Prostate gland (tissue), 2 donors: ENCODE data around the gene ASPA. TPM values are rescaled to one million over a fixed set of nuclear protein-coding genes. Genes with fewer than 3 reads are reported as not detected.

ENCODE experiments used
- DNase-seq: peaks from one replicate; pipeline ENCODE4 v3.0.0-alpha.2; 2019; ENCODE audit warnings: low spot score
- H3K27ac ChIP-seq, 2 donors: fragments of 200-600 bp; sonication (generic); 2 replicates each; pipeline ENCODE4 v1.5.1; 2017 to 2019
- H3K27me3 ChIP-seq: fragments of 200-600 bp; sonication (generic); replicated peaks from 2 replicates; pipeline ENCODE4 v1.5.1; 2019; ENCODE audit not compliant: insufficient read depth
- H3K36me3 ChIP-seq, 2 donors: fragments of 200-600 bp; sonication (generic); 1 replicate in 1 of 2; 2 replicates in 1 of 2; pipeline versions ENCODE4 v1.5.1 to v1.8.1; 2017 to 2019
- H3K4me1 ChIP-seq: fragments of 200-600 bp; sonication (generic); replicated peaks from 2 replicates; pipeline ENCODE4 v1.5.1; 2019
- H3K4me3 ChIP-seq, 2 donors: fragments of 200-600 bp; sonication (generic); 2 replicates each; pipeline ENCODE4 v1.5.1; 2017 to 2019
- H3K9me3 ChIP-seq: fragments of 200-600 bp; sonication (generic); 2 replicates; pipeline ENCODE4 v1.5.1; 2017
- CTCF ChIP-seq, 4 experiments: fragments of 200-600 bp in 2 of 4; fragments of 450-650 bp in 2 of 4; sonication (generic) in 2 of 4; IDR thresholded peaks; 1 replicate in 3 of 4; 2 replicates in 1 of 4; pipeline ENCODE4 v1.5.1; 2016 to 2019; ENCODE audit warnings: antibody characterized with exemption in 4 of 4, mild to moderate bottlenecking in 2 of 4, moderate library complexity in 2 of 4
- POLR2A ChIP-seq: fragments of 450-650 bp; IDR thresholded peaks from one replicate; pipeline ENCODE4 v1.6.1; 2016; ENCODE audit warnings: antibody characterized with exemption, mild to moderate bottlenecking
- POLR2AphosphoS5 ChIP-seq: sonication (generic); formaldehyde crosslinking; IDR thresholded peaks from one replicate; pipeline ENCODE4 v1.6.1; 2017; ENCODE audit warnings: antibody characterized with exemption
- WGBS: methylation state at CpG from one replicate; pipeline ENCODE4 v1.1.5; 2018; 5-methylcytosine and 5-hydroxymethylcytosine counted together
- intact Hi-C: fragments of 100-400 bp; cut with DNase I; formaldehyde crosslinking; loops from one replicate; pipeline ENCODE4 v1.14.2; 2022
- total RNA-seq, 2 donors: library from RNA; depleted of rRNA; stranded (reverse); fragments of >200 nt; gene quantifications; one replicate each; pipeline ENCODE4 v1.1.0, GENCODE V29; 2016

The ASPA gene
- total RNA-seq, 2 donors from 2014 or later = 0.46 to 3.5 TPM

GRCh38 chr17:3528880-3529511, 53.2 kb downstream of the ASPA start:
- WGBS = 47% methylated on average over 11 of the region's 11 CpGs
- no peak for DNase-seq
- no peaks in the 10 kb centered on the region for H3K36me3 ChIP-seq
- TF ChIP-seq CTCF (IDR thresholded peaks at IDR 0.05) (no peak), POLR2A (no peak), POLR2AphosphoS5 (no peak)
- no peaks in the 10 kb centered on the region for H3K9me3 ChIP-seq
- no peak overlapping the region for H3K27ac ChIP-seq
- H3K4me1 ChIP-seq = no peaks in the 10 kb centered on the region
- no peak overlapping the region for H3K4me3 ChIP-seq
- no peaks in the 10 kb centered on the region for H3K27me3 ChIP-seq
- intact Hi-C loops = no loop called here

- TF ChIP-seq CTCF (IDR thresholded peaks at IDR 0.05) = no peak
- TF ChIP-seq POLR2AphosphoS5 = no peak
- TF ChIP-seq POLR2A = no peak
- Histone ChIP-seq H3K27me3 (no peaks in the 10 kb centered on the region), H3K4me3 (no peak overlapping the region), H3K27ac (no peak overlapping the region), H3K9me3 (no peaks in the 10 kb centered on the region), H3K4me1 (no peaks in the 10 kb centered on the region), H3K36me3 (no peaks in the 10 kb centered on the region)
- DNase-seq = no peak
- intact Hi-C loops = no loop called here
- 34% methylated on average over 31 of the region's 32 CpGs for WGBS
These were observed 54.3 kb downstream of the ASPA start for GRCh38 chr17:3529817-3530741.

- no peaks in the 10 kb centered on the region for H3K4me1 ChIP-seq
- no peaks in the 10 kb centered on the region for H3K9me3 ChIP-seq
- no peak overlapping the region for H3K4me3 ChIP-seq
- no peak for TF ChIP-seq POLR2AphosphoS5
- no peak for TF ChIP-seq CTCF (IDR thresholded peaks at IDR 0.05)
- no peak for TF ChIP-seq POLR2A
- WGBS = 59% methylated on average over 17 of the region's 21 CpGs
- H3K27me3 ChIP-seq = no peaks in the 10 kb centered on the region
- intact Hi-C loops = no loop called here
- no peak overlapping the region for H3K27ac ChIP-seq
- H3K36me3 ChIP-seq = no peaks in the 10 kb centered on the region
- no peak for DNase-seq
These were observed 55.7 kb downstream of the ASPA start for GRCh38 chr17:3531266-3532101.

- no peaks in the 10 kb centered on the region for H3K36me3 ChIP-seq
- intact Hi-C loops = no loop called here
These were observed 56.5 kb downstream of the ASPA start for GRCh38 chr17:3532106-3532858.

More at GRCh38 chr17:3532106-3532858, 56.5 kb downstream of the ASPA start:
- H3K27ac ChIP-seq = no peak overlapping the region
- H3K27me3 ChIP-seq = no peaks in the 10 kb centered on the region
- WGBS = 90% methylated on average over 34 of the region's 36 CpGs
- H3K4me1 ChIP-seq = no peaks in the 10 kb centered on the region
- H3K9me3 ChIP-seq = no peaks in the 10 kb centered on the region
- no peak overlapping the region for H3K4me3 ChIP-seq
- no peak for TF ChIP-seq CTCF (IDR thresholded peaks at IDR 0.05)
- no peak for TF ChIP-seq POLR2A
- no peak for TF ChIP-seq POLR2AphosphoS5
- DNase-seq = no peak
